T-helper 2 cell treated with Interferon-gamma antibody and Interleukin-4, amounts not matched to agents 5 μg/mL and 100 μg/mL, for 36 hours (primary cell): ENCODE measurements around the gene SNED1.

Experiments
- DNase-seq: peaks from one replicate; pipeline ENCODE4 v3.0.0; 2021; ENCODE audit warnings: low spot score
- H3K27ac Mint-ChIP-seq: one replicate; pipeline ENCODE4 v1.8.0; 2021; ENCODE audit warnings: mild to moderate bottlenecking, mixed read lengths
- H3K27me3 Mint-ChIP-seq: one replicate; pipeline ENCODE4 v1.8.0; 2021; ENCODE audit warnings: low read depth, mixed read lengths
- H3K36me3 Mint-ChIP-seq: one replicate; pipeline ENCODE4 v1.8.0; 2021; ENCODE audit warnings: low read depth, mixed read lengths
- H3K4me1 Mint-ChIP-seq: one replicate; pipeline ENCODE4 v1.8.0; 2021; ENCODE audit warnings: low read depth, mixed read lengths
- H3K4me3 Mint-ChIP-seq: one replicate; pipeline ENCODE4 v1.8.0; 2022; ENCODE audit warnings: mild to moderate bottlenecking, moderate library complexity, mixed read lengths
- H3K9me3 Mint-ChIP-seq: one replicate; pipeline ENCODE4 v1.8.0; 2021; ENCODE audit warnings: mixed read lengths

The SNED1 gene

GRCh38 chr2:240957656-240958365 is 40.6 kb upstream of the SNED1 start:
- DNase-seq = no peak
- Mint-ChIP-seq H3K27ac (no peak overlapping the region), H3K36me3 (no peaks in the 10 kb centered on the region), H3K4me3 (no peak overlapping the region), H3K9me3 (no peaks in the 10 kb centered on the region), H3K27me3 (no peaks in the 10 kb centered on the region), H3K4me1 (no peaks in the 10 kb centered on the region)

- no peaks in the 10 kb centered on the region for H3K36me3 Mint-ChIP-seq
- H3K9me3 Mint-ChIP-seq = no peaks in the 10 kb centered on the region
- no peak overlapping the region for H3K4me3 Mint-ChIP-seq
- DNase-seq = no peak
- H3K4me1 Mint-ChIP-seq = no peaks in the 10 kb centered on the region
- no peak overlapping the region for H3K27ac Mint-ChIP-seq
- no peaks in the 10 kb centered on the region for H3K27me3 Mint-ChIP-seq
Observed at GRCh38 chr2:240958366-240959213, 39.8 kb upstream of the SNED1 start.

- Mint-ChIP-seq H3K9me3 (no peaks in the 10 kb centered on the region), H3K36me3 (no peaks in the 10 kb centered on the region), H3K4me1 (no peaks in the 10 kb centered on the region), H3K4me3 (no peak overlapping the region), H3K27me3 (no peaks in the 10 kb centered on the region), H3K27ac (no peak overlapping the region)
- no peak for DNase-seq
Observed at GRCh38 chr2:240959214-240959940, 39.0 kb upstream of the SNED1 start.

- H3K4me3 Mint-ChIP-seq = no peak overlapping the region
- no peaks in the 10 kb centered on the region for H3K36me3 Mint-ChIP-seq
- no peak for DNase-seq
- H3K27me3 Mint-ChIP-seq = no peaks in the 10 kb centered on the region
- H3K4me1 Mint-ChIP-seq = no peaks in the 10 kb centered on the region
- H3K9me3 Mint-ChIP-seq = no peaks in the 10 kb centered on the region
- H3K27ac Mint-ChIP-seq = no peak overlapping the region
Observed at GRCh38 chr2:240959941-240960308, 38.5 kb upstream of the SNED1 start.

- Mint-ChIP-seq H3K4me3 (no peak overlapping the region), H3K27ac (no peak overlapping the region), H3K27me3 (no peaks in the 10 kb centered on the region), H3K9me3 (no peaks in the 10 kb centered on the region), H3K36me3 (no peaks in the 10 kb centered on the region), H3K4me1 (no peaks in the 10 kb centered on the region)
- no peak for DNase-seq
Observed at GRCh38 chr2:240960309-240960970, 38.0 kb upstream of the SNED1 start.

GRCh38 chr2:240960971-240961876 is 37.2 kb upstream of the SNED1 start:
- no peaks in the 10 kb centered on the region for H3K9me3 Mint-ChIP-seq
- no peak for DNase-seq
- no peaks in the 10 kb centered on the region for H3K27me3 Mint-ChIP-seq
- no peaks in the 10 kb centered on the region for H3K36me3 Mint-ChIP-seq
- H3K27ac Mint-ChIP-seq = no peak overlapping the region
- no peak overlapping the region for H3K4me3 Mint-ChIP-seq
- H3K4me1 Mint-ChIP-seq = no peaks in the 10 kb centered on the region

- no peak for DNase-seq
- Mint-ChIP-seq H3K36me3 (no peaks in the 10 kb centered on the region), H3K9me3 (no peaks in the 10 kb centered on the region), H3K27ac (no peak overlapping the region), H3K4me1 (no peaks in the 10 kb centered on the region), H3K4me3 (no peak overlapping the region), H3K27me3 (no peaks in the 10 kb centered on the region)
Observed at GRCh38 chr2:240961910-240962299, 36.5 kb upstream of the SNED1 start.

- no peaks in the 10 kb centered on the region for H3K36me3 Mint-ChIP-seq
- no peak for DNase-seq
- H3K9me3 Mint-ChIP-seq = no peaks in the 10 kb centered on the region
- H3K4me1 Mint-ChIP-seq = no peaks in the 10 kb centered on the region
- H3K27me3 Mint-ChIP-seq = no peaks in the 10 kb centered on the region
- no peak overlapping the region for H3K4me3 Mint-ChIP-seq
- no peak overlapping the region for H3K27ac Mint-ChIP-seq
Observed at GRCh38 chr2:240962300-240963064, 35.9 kb upstream of the SNED1 start.

GRCh38 chr2:240963065-240963867 is 35.2 kb upstream of the SNED1 start:
- no peaks in the 10 kb centered on the region for H3K9me3 Mint-ChIP-seq
- H3K4me3 Mint-ChIP-seq = no peak overlapping the region
- H3K36me3 Mint-ChIP-seq = no peaks in the 10 kb centered on the region
- no peaks in the 10 kb centered on the region for H3K27me3 Mint-ChIP-seq
- DNase-seq = no peak
- no peaks in the 10 kb centered on the region for H3K4me1 Mint-ChIP-seq
- H3K27ac Mint-ChIP-seq = no peak overlapping the region

GRCh38 chr2:240963868-240964703 is 34.3 kb upstream of the SNED1 start:
- peak overlapping the region; percentile 31 for H3K27ac Mint-ChIP-seq
- H3K4me3 Mint-ChIP-seq = no peak overlapping the region
- H3K4me1 Mint-ChIP-seq = no peaks in the 10 kb centered on the region
- no peaks in the 10 kb centered on the region for H3K27me3 Mint-ChIP-seq
- no peak for DNase-seq
- H3K36me3 Mint-ChIP-seq = no peaks in the 10 kb centered on the region
- H3K9me3 Mint-ChIP-seq = no peaks in the 10 kb centered on the region

GRCh38 chr2:240964704-240965295 is 33.6 kb upstream of the SNED1 start:
- H3K27ac Mint-ChIP-seq = no peak overlapping the region
- no peaks in the 10 kb centered on the region for H3K36me3 Mint-ChIP-seq
- H3K9me3 Mint-ChIP-seq = no peaks in the 10 kb centered on the region
- H3K4me3 Mint-ChIP-seq = no peak overlapping the region
- no peaks in the 10 kb centered on the region for H3K4me1 Mint-ChIP-seq
- no peaks in the 10 kb centered on the region for H3K27me3 Mint-ChIP-seq
- DNase-seq = no peak
